Measurements from ENCODE around the gene ADAMTSL1.

Gene ADAMTSL1

GRCh38 chr9:18703151-18703900 is 229.4 kb downstream of the ADAMTSL1 start:
- Histone ChIP-seq H3K4me3 (ENCODE audit: insufficient read depth, low read depth, low read length) (no peak overlapping the region), H3K9me3 (ENCODE audit: control insufficient read depth, low read length) (no peaks in the 10 kb centered on the region), H3K4me1 (ENCODE audit: control insufficient read depth, insufficient read depth, low read length) (no peaks in the 10 kb centered on the region), H3K27ac (ENCODE audit: insufficient read depth, low read depth, low read length, poor library complexity, severe bottlenecking) (no peak overlapping the region), H3K36me3 (ENCODE audit: control insufficient read depth, insufficient read depth, low read length) (no peaks in the 10 kb centered on the region), H3K27me3 (ENCODE audit: control insufficient read depth, insufficient read depth, low read length, poor library complexity, severe bottlenecking) (no peaks in the 10 kb centered on the region)
- WGBS, 2 experiments, result 94% methylated on average over 3 of the region's 5 CpGs

- WGBS, 2 experiments, result 93 to 96% methylated on average over 4 of the region's 4 CpGs
- no peaks in the 10 kb centered on the region for H3K36me3 ChIP-seq (ENCODE audit: control insufficient read depth, insufficient read depth, low read length)
- H3K27me3 ChIP-seq (ENCODE audit: control insufficient read depth, insufficient read depth, low read length, poor library complexity, severe bottlenecking), result no peaks in the 10 kb centered on the region
- no peak overlapping the region for H3K4me3 ChIP-seq (ENCODE audit: insufficient read depth, low read depth, low read length)
- H3K4me1 ChIP-seq (ENCODE audit: control insufficient read depth, insufficient read depth, low read length), result no peaks in the 10 kb centered on the region
- H3K9me3 ChIP-seq (ENCODE audit: control insufficient read depth, low read length), result no peaks in the 10 kb centered on the region
- no peak overlapping the region for H3K27ac ChIP-seq (ENCODE audit: insufficient read depth, low read depth, low read length, poor library complexity, severe bottlenecking)
These were observed 230.0 kb downstream of the ADAMTSL1 start for GRCh38 chr9:18703901-18704379.

DNA sequence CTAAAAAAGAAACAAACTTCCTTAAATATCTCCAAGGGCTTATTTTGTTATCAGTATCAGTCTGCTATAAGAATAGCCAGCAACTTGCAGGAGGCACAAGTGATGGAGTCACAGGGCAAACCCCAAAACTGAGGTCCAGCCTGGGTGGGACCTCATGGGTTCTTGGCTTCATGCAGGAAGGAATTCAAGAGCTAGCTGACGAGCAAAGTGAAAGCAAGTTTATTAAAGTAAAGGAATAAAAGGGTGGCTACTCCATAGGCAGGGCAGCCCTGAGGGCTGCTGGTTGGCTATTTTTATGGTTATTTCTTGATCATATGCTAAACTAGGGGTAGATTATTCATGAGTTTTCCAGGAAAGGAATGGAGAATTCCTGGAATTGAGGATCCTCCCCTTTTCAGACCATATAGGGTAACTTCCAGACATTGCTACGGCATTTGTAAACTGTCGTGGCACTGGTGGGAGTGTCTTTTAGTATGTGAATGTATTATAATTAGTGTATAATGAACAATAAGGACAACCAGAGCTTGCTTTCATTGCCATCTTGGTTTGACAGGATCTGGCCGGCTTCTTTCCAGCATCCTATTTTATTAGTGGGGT is 231.9 kb downstream of the ADAMTSL1 start:
- Histone ChIP-seq H3K9me3 (ENCODE audit: control insufficient read depth, low read length) (no peaks in the 10 kb centered on the region), H3K36me3 (ENCODE audit: control insufficient read depth, insufficient read depth, low read length) (no peaks in the 10 kb centered on the region), H3K27me3 (ENCODE audit: control insufficient read depth, insufficient read depth, low read length, poor library complexity, severe bottlenecking) (no peaks in the 10 kb centered on the region), H3K4me3 (ENCODE audit: insufficient read depth, low read depth, low read length) (no peak overlapping the region), H3K27ac (ENCODE audit: insufficient read depth, low read depth, low read length, poor library complexity, severe bottlenecking) (no peak overlapping the region), H3K4me1 (ENCODE audit: control insufficient read depth, insufficient read depth, low read length) (no peaks in the 10 kb centered on the region)
- WGBS, 2 experiments, result 61 to 100% methylated on average over 1 to 3 of the region's 4 CpGs

GRCh38 chr9:18706648-18707047 is 232.7 kb downstream of the ADAMTSL1 start:
- Histone ChIP-seq H3K27ac (ENCODE audit: insufficient read depth, low read depth, low read length, poor library complexity, severe bottlenecking) (no peak overlapping the region), H3K9me3 (ENCODE audit: control insufficient read depth, low read length) (no peaks in the 10 kb centered on the region), H3K27me3 (ENCODE audit: control insufficient read depth, insufficient read depth, low read length, poor library complexity, severe bottlenecking) (no peaks in the 10 kb centered on the region), H3K4me3 (ENCODE audit: insufficient read depth, low read depth, low read length) (no peak overlapping the region), H3K4me1 (ENCODE audit: control insufficient read depth, insufficient read depth, low read length) (no peaks in the 10 kb centered on the region), H3K36me3 (ENCODE audit: control insufficient read depth, insufficient read depth, low read length) (no peaks in the 10 kb centered on the region)
- 90 to 92% methylated on average over 11 of the region's 11 CpGs for WGBS, 2 experiments

- 93 to 95% methylated on average over 5 of the region's 5 CpGs for WGBS, 2 experiments
- Histone ChIP-seq H3K9me3 (ENCODE audit: control insufficient read depth, low read length) (no peaks in the 10 kb centered on the region), H3K36me3 (ENCODE audit: control insufficient read depth, insufficient read depth, low read length) (no peaks in the 10 kb centered on the region), H3K4me1 (ENCODE audit: control insufficient read depth, insufficient read depth, low read length) (no peaks in the 10 kb centered on the region), H3K4me3 (ENCODE audit: insufficient read depth, low read depth, low read length) (no peak overlapping the region), H3K27ac (ENCODE audit: insufficient read depth, low read depth, low read length, poor library complexity, severe bottlenecking) (no peak overlapping the region), H3K27me3 (ENCODE audit: control insufficient read depth, insufficient read depth, low read length, poor library complexity, severe bottlenecking) (no peaks in the 10 kb centered on the region)
These were observed 233.1 kb downstream of the ADAMTSL1 start for GRCh38 chr9:18707061-18707461.

- whole genome bisulfite sequencing, 2 experiments, result 92 to 98% methylated on average over 7 to 8 of the region's 8 CpGs
- Histone ChIP-seq H3K9me3 (ENCODE audit: control insufficient read depth, low read length) (no peaks in the 10 kb centered on the region), H3K36me3 (ENCODE audit: control insufficient read depth, insufficient read depth, low read length) (no peaks in the 10 kb centered on the region), H3K4me3 (ENCODE audit: insufficient read depth, low read depth, low read length) (no peak overlapping the region), H3K27me3 (ENCODE audit: control insufficient read depth, insufficient read depth, low read length, poor library complexity, severe bottlenecking) (no peaks in the 10 kb centered on the region), H3K27ac (ENCODE audit: insufficient read depth, low read depth, low read length, poor library complexity, severe bottlenecking) (no peak overlapping the region), H3K4me1 (ENCODE audit: control insufficient read depth, insufficient read depth, low read length) (no peaks in the 10 kb centered on the region)
These were observed 233.7 kb downstream of the ADAMTSL1 start for GRCh38 chr9:18707489-18708205.

DNA sequence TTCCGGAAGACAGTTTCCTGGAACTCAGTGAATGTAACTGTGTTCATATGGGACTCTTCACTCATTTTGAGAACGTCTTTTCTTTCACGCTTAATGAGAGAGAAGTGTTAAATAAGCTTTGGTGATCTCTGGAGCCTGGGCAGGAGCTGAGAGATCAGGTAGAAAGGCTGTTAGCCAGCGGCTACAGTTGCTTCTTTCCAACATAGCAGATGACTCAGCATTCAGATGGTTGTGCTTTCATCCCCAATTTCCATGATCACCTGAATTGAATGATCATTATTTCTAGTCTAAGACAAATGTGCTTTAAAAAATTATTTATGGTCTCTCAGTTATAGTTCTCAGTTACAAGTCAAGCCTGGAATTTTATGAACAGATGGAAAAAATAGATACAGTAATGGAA is 234.5 kb downstream of the ADAMTSL1 start:
- H3K36me3 ChIP-seq (ENCODE audit: control insufficient read depth, insufficient read depth, low read length), result no peaks in the 10 kb centered on the region
- 93% methylated on average over 4 of the region's 4 CpGs for WGBS, 2 experiments
- H3K27me3 ChIP-seq (ENCODE audit: control insufficient read depth, insufficient read depth, low read length, poor library complexity, severe bottlenecking), result no peaks in the 10 kb centered on the region
- no peak overlapping the region for H3K4me3 ChIP-seq (ENCODE audit: insufficient read depth, low read depth, low read length)
- H3K27ac ChIP-seq (ENCODE audit: insufficient read depth, low read depth, low read length, poor library complexity, severe bottlenecking), result no peak overlapping the region
- H3K9me3 ChIP-seq (ENCODE audit: control insufficient read depth, low read length), result no peaks in the 10 kb centered on the region
- no peaks in the 10 kb centered on the region for H3K4me1 ChIP-seq (ENCODE audit: control insufficient read depth, insufficient read depth, low read length)

DNA sequence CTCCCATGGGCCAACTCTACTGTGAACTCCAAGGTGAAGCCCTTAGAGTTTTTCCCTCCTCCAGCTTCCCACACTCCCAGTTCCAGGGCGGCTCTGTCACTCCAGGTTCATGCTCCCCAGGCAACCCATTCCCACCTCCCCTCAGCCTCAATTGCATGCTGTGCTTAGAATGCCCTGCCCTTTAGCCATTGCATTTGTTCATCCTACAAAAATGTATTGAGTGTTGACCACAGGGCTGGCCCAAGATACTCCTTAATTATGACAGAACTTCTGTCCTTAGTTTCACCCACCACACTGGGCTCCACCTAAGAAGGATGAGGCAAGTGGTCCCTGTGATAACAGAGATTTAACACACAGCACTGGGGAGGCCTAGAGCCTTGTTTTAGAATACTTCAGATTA is 236.1 kb downstream of the ADAMTSL1 start:
- WGBS, 2 experiments, result 83 to 85% methylated on average over 1 of the region's 1 CpG
- H3K9me3 ChIP-seq (ENCODE audit: control insufficient read depth, low read length), result no peaks in the 10 kb centered on the region
- H3K4me3 ChIP-seq (ENCODE audit: insufficient read depth, low read depth, low read length), result no peak overlapping the region
- no peaks in the 10 kb centered on the region for H3K4me1 ChIP-seq (ENCODE audit: control insufficient read depth, insufficient read depth, low read length)
- H3K27ac ChIP-seq (ENCODE audit: insufficient read depth, low read depth, low read length, poor library complexity, severe bottlenecking), result no peak overlapping the region
- no peaks in the 10 kb centered on the region for H3K36me3 ChIP-seq (ENCODE audit: control insufficient read depth, insufficient read depth, low read length)
- no peaks in the 10 kb centered on the region for H3K27me3 ChIP-seq (ENCODE audit: control insufficient read depth, insufficient read depth, low read length, poor library complexity, severe bottlenecking)

DNA sequence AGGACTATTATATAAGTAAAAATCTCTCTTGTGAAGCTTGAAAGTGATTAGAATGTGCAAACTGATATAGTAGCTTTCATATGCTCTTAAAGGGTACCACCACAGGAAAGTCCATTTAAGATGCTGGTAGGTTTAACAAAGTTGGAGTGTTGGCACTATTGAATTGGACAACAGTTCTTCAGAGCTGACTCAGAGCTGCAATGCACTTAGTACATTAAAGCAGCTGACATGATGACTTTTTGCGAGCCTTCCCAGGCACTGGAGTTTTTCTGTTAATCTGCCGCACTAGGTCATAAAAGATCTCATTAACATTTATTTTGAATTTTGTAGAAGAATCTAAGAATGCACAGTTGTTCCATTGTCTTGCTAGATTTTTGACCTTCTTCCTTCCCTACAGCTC is 243.8 kb downstream of the ADAMTSL1 start:
- no peaks in the 10 kb centered on the region for H3K4me1 ChIP-seq (ENCODE audit: control insufficient read depth, insufficient read depth, low read length)
- no peaks in the 10 kb centered on the region for H3K36me3 ChIP-seq (ENCODE audit: control insufficient read depth, insufficient read depth, low read length)
- no peaks in the 10 kb centered on the region for H3K27me3 ChIP-seq (ENCODE audit: control insufficient read depth, insufficient read depth, low read length, poor library complexity, severe bottlenecking)
- H3K4me3 ChIP-seq (ENCODE audit: insufficient read depth, low read depth, low read length), result no peak overlapping the region
- no peaks in the 10 kb centered on the region for H3K9me3 ChIP-seq (ENCODE audit: control insufficient read depth, low read length)
- WGBS, 2 experiments, result 100% methylated on average over 1 to 2 of the region's 2 CpGs
- H3K27ac ChIP-seq (ENCODE audit: insufficient read depth, low read depth, low read length, poor library complexity, severe bottlenecking), result no peak overlapping the region

- H3K4me3 ChIP-seq (ENCODE audit: insufficient read depth, low read depth, low read length), result no peak overlapping the region
- WGBS, 2 experiments, result 92 to 93% methylated on average over 12 of the region's 12 CpGs
- H3K4me1 ChIP-seq (ENCODE audit: control insufficient read depth, insufficient read depth, low read length), result no peaks in the 10 kb centered on the region
- no peaks in the 10 kb centered on the region for H3K9me3 ChIP-seq (ENCODE audit: control insufficient read depth, low read length)
- H3K36me3 ChIP-seq (ENCODE audit: control insufficient read depth, insufficient read depth, low read length), result no peaks in the 10 kb centered on the region
- no peaks in the 10 kb centered on the region for H3K27me3 ChIP-seq (ENCODE audit: control insufficient read depth, insufficient read depth, low read length, poor library complexity, severe bottlenecking)
- H3K27ac ChIP-seq (ENCODE audit: insufficient read depth, low read depth, low read length, poor library complexity, severe bottlenecking), result no peak overlapping the region
These were observed 244.4 kb downstream of the ADAMTSL1 start for GRCh38 chr9:18718393-18718792.

Data from ectodermal cell (in vitro differentiated cells).